Keratinocyte (primary cell): ENCODE results near the gene ADGRB3. TPM values are rescaled to one million over a fixed set of nuclear protein-coding genes. Genes with fewer than 3 reads are reported as not detected.

ENCODE experiments used
- DNase-seq: peaks from one replicate; pipeline ENCODE4 v3.0.0-alpha.2; 2011; ENCODE audit warnings: low read depth, missing footprints, low spot score
- FAIRE-seq: peaks from 2 replicates; lab custom pipeline; 2011; peaks lifted over from hg19 to GRCh38; lab: Jason Lieb, UNC
- H2AFZ ChIP-seq: 2 replicates; pipeline ENCODE4 v1.6.0; 2012; ENCODE audit warnings: low read length, control low read depth, inconsistent platforms; ENCODE audit not compliant: control insufficient read depth
- H3K27ac ChIP-seq: 2 replicates; pipeline ENCODE4 v1.5.1; 2011; ENCODE audit warnings: low read length; ENCODE audit not compliant: control insufficient read depth, insufficient read depth
- H3K27me3 ChIP-seq: 3 replicates; pipeline ENCODE4 v1.6.0; 2011; ENCODE audit warnings: low read length; ENCODE audit not compliant: control insufficient read depth, insufficient read depth; ENCODE audit errors: extremely low read depth
- H3K36me3 ChIP-seq, 2 experiments: 2 replicates in 1 of 2; 3 replicates in 1 of 2; pipeline ENCODE4 v1.5.1; 2011; ENCODE audit warnings: low read length in 2 of 2, mild to moderate bottlenecking in 1 of 2; ENCODE audit not compliant: control insufficient read depth in 2 of 2, insufficient read depth in 2 of 2; ENCODE audit errors: extremely low read depth in 1 of 2
- H3K4me1 ChIP-seq: 3 replicates; pipeline ENCODE4 v1.5.1; 2011; ENCODE audit warnings: low read length; ENCODE audit not compliant: control insufficient read depth, insufficient read depth; ENCODE audit errors: extremely low read depth
- H3K4me2 ChIP-seq: 3 replicates; pipeline ENCODE4 v1.6.0; 2011; ENCODE audit warnings: low read depth, low read length; ENCODE audit not compliant: control insufficient read depth, insufficient read depth; ENCODE audit errors: extremely low read depth
- H3K4me3 ChIP-seq, 3 experiments: fragments of 200-600 bp in 1 of 3; sonication (generic) in 1 of 3; 2 replicates in 2 of 3; 3 replicates in 1 of 3; pipeline ENCODE4 v1.5.1; 2011 to 2016; ENCODE audit warnings: low read length in 3 of 3, mild to moderate bottlenecking in 3 of 3, control low read depth in 2 of 3, inconsistent platforms in 1 of 3, low read depth in 1 of 3, mixed read lengths in 1 of 3, mixed run types in 1 of 3, moderate library complexity in 1 of 3; ENCODE audit not compliant: control insufficient read depth in 2 of 3, insufficient read depth in 2 of 3; ENCODE audit errors: extremely low read depth in 1 of 3
- H3K79me2 ChIP-seq: 2 replicates; pipeline ENCODE4 v1.6.0; 2012; ENCODE audit warnings: low read length; ENCODE audit not compliant: control insufficient read depth, insufficient read depth
- H3K9ac ChIP-seq: 3 replicates; pipeline ENCODE4 v1.6.0; 2011; ENCODE audit warnings: low read length; ENCODE audit not compliant: control insufficient read depth, insufficient read depth; ENCODE audit errors: extremely low read depth
- H3K9me1 ChIP-seq: 3 replicates; pipeline ENCODE4 v1.6.0; 2011; ENCODE audit warnings: low read length; ENCODE audit not compliant: control insufficient read depth, insufficient read depth; ENCODE audit errors: extremely low read depth
- H3K9me3 ChIP-seq: 2 replicates; pipeline ENCODE4 v1.5.1; 2012; ENCODE audit warnings: low read depth, low read length; ENCODE audit not compliant: control insufficient read depth
- H4K20me1 ChIP-seq: 3 replicates; pipeline ENCODE4 v1.6.0; 2011; ENCODE audit warnings: low read length; ENCODE audit not compliant: control insufficient read depth, insufficient read depth; ENCODE audit errors: extremely low read depth
- CTCF ChIP-seq, 3 experiments: IDR thresholded peaks in 1 of 3; conservative IDR thresholded peaks in 1 of 3; optimal IDR thresholded peaks in 1 of 3; 2 replicates in 2 of 3; 3 replicates in 1 of 3; pipeline versions ENCODE3 to v1.5.1; 2011; ENCODE audit warnings: low read length in 3 of 3, mild to moderate bottlenecking in 3 of 3, moderate library complexity in 2 of 3, control low read depth in 1 of 3, inconsistent platforms in 1 of 3; ENCODE audit not compliant: insufficient read depth in 2 of 3; ENCODE audit errors: extremely low read depth in 1 of 3
- EZH2 ChIP-seq: IDR thresholded peaks from one replicate; pipeline ENCODE4 v1.6.1; 2012; ENCODE audit warnings: inconsistent platforms, mild to moderate bottlenecking, low read length, moderate library complexity
- dilution Hi-C: fragments of 300-500 bp; cut with MboI; formaldehyde crosslinking; loops from one replicate; pipeline ENCODE4 v1.7.0; 2020; ENCODE audit warnings: low sequenced_read_pairs; ENCODE audit not compliant: extremely low pct_ligation_motif_present
- polyA plus RNA-seq, 5 experiments: library from polyadenylated mRNA; depleted of rRNA in 3 of 5; stranded (reverse) in 3 of 5; stranded (forward) in 1 of 5; unstranded in 1 of 5; fragments of >200 nt; gene quantifications; 1 replicate in 1 of 5; 2 replicates in 3 of 5; 3 replicates in 1 of 5; pipeline versions ENCODE4 v1.2.1 to v1.2.3, GENCODE V29; 2011 to 2012; ENCODE audit warnings: missing spikeins in 2 of 5, low read depth in 1 of 5, low replicate concordance in 1 of 5

ADGRB3 gene
- polyA plus RNA-seq, 1 donor (not counting 4 experiments of a cell fraction or from before 2014, with no cell fraction given), result not detected

- no peak overlapping the region for H3K9ac ChIP-seq
- H4K20me1 ChIP-seq, result no peaks in the 10 kb centered on the region
- no peaks in the 10 kb centered on the region for H3K27me3 ChIP-seq
- no peak overlapping the region for H3K4me3 ChIP-seq
- H3K79me2 ChIP-seq, result no peaks in the 10 kb centered on the region
- TF ChIP-seq CTCF (optimal IDR thresholded peaks at IDR 0.05 in 1 of 3, IDR thresholded peaks at IDR 0.05 in 1 of 3, conservative IDR thresholded peaks at IDR 0.05 in 1 of 3; ENCODE audit: extremely low read depth in 1 of 3, insufficient read depth in 2 of 3, low read length in 3 of 3) (no peak), EZH2 (no peak)
- H3K4me2 ChIP-seq, result no peak overlapping the region
- H3K36me3 ChIP-seq, result no peaks in the 10 kb centered on the region
- no peaks in the 10 kb centered on the region for H3K9me3 ChIP-seq
- H3K27ac ChIP-seq, result no peak overlapping the region
- DNase-seq (no peak), FAIRE-seq (no peak)
- no peaks in the 10 kb centered on the region for H3K9me1 ChIP-seq
- dilution Hi-C loops, result no loop called here
- no peak overlapping the region for H2AFZ ChIP-seq
- H3K4me1 ChIP-seq, result no peaks in the 10 kb centered on the region
Observed at GRCh38 chr6:69217343-69217742, 582.3 kb downstream of the ADGRB3 start.

- no peak for TF ChIP-seq CTCF (optimal IDR thresholded peaks at IDR 0.05 in 1 of 3, IDR thresholded peaks at IDR 0.05 in 1 of 3, conservative IDR thresholded peaks at IDR 0.05 in 1 of 3; ENCODE audit: extremely low read depth in 1 of 3, insufficient read depth in 2 of 3, low read length in 3 of 3)
- TF ChIP-seq EZH2, result no peak
- Histone ChIP-seq H4K20me1 (no peaks in the 10 kb centered on the region), H3K9me3 (no peaks in the 10 kb centered on the region), H3K27me3 (no peaks in the 10 kb centered on the region), H3K4me2 (no peak overlapping the region), H3K9me1 (no peaks in the 10 kb centered on the region), H3K9ac (no peak overlapping the region), H3K27ac (no peak overlapping the region), H3K4me1 (no peaks in the 10 kb centered on the region), H3K36me3 (no peaks in the 10 kb centered on the region), H2AFZ (no peak overlapping the region), H3K4me3 (no peak overlapping the region), H3K79me2 (no peaks in the 10 kb centered on the region)
- FAIRE-seq, result no peak
- no peak for DNase-seq
- dilution Hi-C loops, result no loop called here
Observed at GRCh38 chr6:69220375-69220774, 585.3 kb downstream of the ADGRB3 start.
